ENCODE measurements around the gene AKT3. TPM values are rescaled to one million over a fixed set of nuclear protein-coding genes. Genes with fewer than 3 reads are reported as not detected.

The AKT3 gene
- total RNA-seq, 1 donor from 2014 or later: 110 TPM

- H3K4me1 Mint-ChIP-seq: no peaks in the 10 kb centered on the region
Measured at GRCh38 chr1:243547891-243548290, 302.2 kb downstream of the AKT3 start.

GRCh38 chr1:243546457-243546856, 303.6 kb downstream of the AKT3 start:
- no peak overlapping the region for H3K4me3 Mint-ChIP-seq
- no peaks in the 10 kb centered on the region for H3K9me3 Mint-ChIP-seq
- H3K27ac Mint-ChIP-seq: no peak overlapping the region
- H3K4me1 Mint-ChIP-seq: no peaks in the 10 kb centered on the region
- no peak for DNase-seq (ENCODE audit: low spot score in 2 of 2, unreplicated experiment in 2 of 2)
- H3K27me3 Mint-ChIP-seq (ENCODE audit: low read depth): no peaks in the 10 kb centered on the region
- peaks cover 31% of the 10 kb centered on the region for H3K36me3 Mint-ChIP-seq
- TF ChIP-seq CTCF (IDR thresholded peaks at IDR 0.05; ENCODE audit: unreplicated experiment): no peak

More at GRCh38 chr1:243547891-243548290, 302.2 kb downstream of the AKT3 start:
- TF ChIP-seq CTCF (IDR thresholded peaks at IDR 0.05; ENCODE audit: unreplicated experiment): no peak
- Mint-ChIP-seq H3K27ac (no peak overlapping the region), H3K4me3 (no peak overlapping the region), H3K36me3 (peaks cover 33% of the 10 kb centered on the region), H3K27me3 (ENCODE audit: low read depth) (no peaks in the 10 kb centered on the region), H3K9me3 (no peaks in the 10 kb centered on the region)
- no peak for DNase-seq (ENCODE audit: low spot score in 2 of 2, unreplicated experiment in 2 of 2)

- Mint-ChIP-seq H3K9me3 (no peaks in the 10 kb centered on the region), H3K36me3 (peaks cover 28% of the 10 kb centered on the region), H3K4me3 (no peak overlapping the region), H3K4me1 (no peaks in the 10 kb centered on the region), H3K27ac (no peak overlapping the region), H3K27me3 (ENCODE audit: low read depth) (no peaks in the 10 kb centered on the region)
- TF ChIP-seq CTCF (IDR thresholded peaks at IDR 0.05; ENCODE audit: unreplicated experiment): no peak
- DNase-seq (ENCODE audit: low spot score in 2 of 2, unreplicated experiment in 2 of 2): no peak
Measured at GRCh38 chr1:243543501-243543900, 306.5 kb downstream of the AKT3 start.

- Mint-ChIP-seq H3K36me3 (peaks cover 26% of the 10 kb centered on the region), H3K4me1 (no peaks in the 10 kb centered on the region), H3K27ac (no peak overlapping the region), H3K27me3 (ENCODE audit: low read depth) (no peaks in the 10 kb centered on the region), H3K4me3 (no peak overlapping the region), H3K9me3 (no peaks in the 10 kb centered on the region)
- DNase-seq (ENCODE audit: low spot score in 2 of 2, unreplicated experiment in 2 of 2): no peak
- TF ChIP-seq CTCF (IDR thresholded peaks at IDR 0.05; ENCODE audit: unreplicated experiment): no peak
Measured at GRCh38 chr1:243542739-243543415, 307.2 kb downstream of the AKT3 start.

- no peaks in the 10 kb centered on the region for H3K27me3 Mint-ChIP-seq (ENCODE audit: low read depth)
Measured at GRCh38 chr1:243539636-243540035, 310.4 kb downstream of the AKT3 start.

More at GRCh38 chr1:243539636-243540035, 310.4 kb downstream of the AKT3 start:
- DNase-seq (ENCODE audit: low spot score in 2 of 2, unreplicated experiment in 2 of 2): no peak
- H3K4me3 Mint-ChIP-seq: no peak overlapping the region
- H3K4me1 Mint-ChIP-seq: no peaks in the 10 kb centered on the region
- H3K9me3 Mint-ChIP-seq: no peaks in the 10 kb centered on the region
- TF ChIP-seq CTCF (IDR thresholded peaks at IDR 0.05; ENCODE audit: unreplicated experiment): no peak
- H3K27ac Mint-ChIP-seq: no peak overlapping the region
- peaks cover 19% of the 10 kb centered on the region for H3K36me3 Mint-ChIP-seq
